H9 (cell line): ENCODE measurements around the gene SH3TC1. TPM values are rescaled to one million over a fixed set of nuclear protein-coding genes. Genes with fewer than 3 reads are reported as not detected.

Experiments
- DNase-seq: peaks from one replicate; pipeline ENCODE4 v3.0.0-alpha.2; 2017
- H2AFZ ChIP-seq: one replicate; pipeline ENCODE4 v1.6.1; 2013; ENCODE audit warnings: mild to moderate bottlenecking, low read length, control low read depth, moderate library complexity
- H2AK5ac ChIP-seq: 2 replicates; pipeline ENCODE4 v1.6.1; 2013; ENCODE audit warnings: low read length, control low read depth, mixed read lengths; ENCODE audit not compliant: insufficient read length
- H2BK120ac ChIP-seq: one replicate; pipeline ENCODE4 v1.6.1; 2013; ENCODE audit warnings: low read depth, mild to moderate bottlenecking, low read length, control low read depth, inconsistent platforms; ENCODE audit not compliant: poor library complexity, severe bottlenecking
- H2BK12ac ChIP-seq: 2 replicates; pipeline ENCODE4 v1.6.1; 2013; ENCODE audit warnings: low read length, control low read depth, mixed read lengths, low read depth; ENCODE audit not compliant: insufficient read length
- H2BK15ac ChIP-seq: 2 replicates; pipeline ENCODE4 v1.6.1; 2013; ENCODE audit warnings: low read depth, low read length, control low read depth
- H2BK20ac ChIP-seq: one replicate; pipeline ENCODE4 v1.6.1; 2013; ENCODE audit warnings: low read depth, mild to moderate bottlenecking, low read length, control low read depth, inconsistent platforms; ENCODE audit not compliant: poor library complexity, severe bottlenecking
- H2BK5ac ChIP-seq: 2 replicates; pipeline ENCODE4 v1.6.1; 2013; ENCODE audit warnings: low read length, control low read depth, mixed read lengths; ENCODE audit not compliant: insufficient read length
- H3K14ac ChIP-seq: 2 replicates; pipeline ENCODE4 v1.6.1; 2013; ENCODE audit warnings: low read length, control low read depth; ENCODE audit not compliant: insufficient read depth
- H3K18ac ChIP-seq: 2 replicates; pipeline ENCODE4 v1.6.1; 2013; ENCODE audit warnings: low read depth, mild to moderate bottlenecking, mixed read lengths, low read length, control low read depth; ENCODE audit not compliant: insufficient read length
- H3K23ac ChIP-seq: 2 replicates; pipeline ENCODE4 v1.6.1; 2013; ENCODE audit warnings: low read length, control low read depth, mixed read lengths, low read depth; ENCODE audit not compliant: insufficient read length
- H3K23me2 ChIP-seq: 2 replicates; pipeline ENCODE4 v1.6.1; 2013; ENCODE audit warnings: low read depth, mild to moderate bottlenecking, mixed read lengths, low read length, control low read depth; ENCODE audit not compliant: insufficient read length, poor library complexity, severe bottlenecking
- H3K27ac ChIP-seq: 2 replicates; pipeline ENCODE4 v1.5.1; 2013; ENCODE audit warnings: low read length, control low read depth, mixed read lengths, low read depth; ENCODE audit not compliant: insufficient read length
- H3K27me3 ChIP-seq: 2 replicates; pipeline ENCODE4 v1.6.1; 2013; ENCODE audit warnings: low read length, control low read depth, inconsistent platforms; ENCODE audit not compliant: insufficient read depth
- H3K4ac ChIP-seq: 2 replicates; pipeline ENCODE4 v1.6.1; 2013; ENCODE audit warnings: low read depth, mild to moderate bottlenecking, control low read depth, inconsistent platforms, low read length, moderate library complexity
- H3K4me1 ChIP-seq: 2 replicates; pipeline ENCODE4 v1.6.1; 2013; ENCODE audit warnings: low read length, control low read depth, inconsistent platforms; ENCODE audit not compliant: insufficient read depth
- H3K4me2 ChIP-seq: 2 replicates; pipeline ENCODE4 v1.6.1; 2013; ENCODE audit warnings: low read length, control low read depth, mixed read lengths; ENCODE audit not compliant: insufficient read length, insufficient read depth
- H3K56ac ChIP-seq: 2 replicates; pipeline ENCODE4 v1.6.1; 2013; ENCODE audit warnings: low read depth, mild to moderate bottlenecking, mixed read lengths, low read length, control low read depth; ENCODE audit not compliant: insufficient read length
- H3K79me1 ChIP-seq: 2 replicates; pipeline ENCODE4 v1.6.1; 2013; ENCODE audit warnings: low read depth, mild to moderate bottlenecking, moderate library complexity, low read length, control low read depth, inconsistent platforms; ENCODE audit not compliant: insufficient read depth, poor library complexity, severe bottlenecking
- H3K79me2 ChIP-seq: 2 replicates; pipeline ENCODE4 v1.6.1; 2013; ENCODE audit warnings: low read length, control low read depth, inconsistent platforms; ENCODE audit not compliant: insufficient read depth
- H3K9ac ChIP-seq: 2 replicates; pipeline ENCODE4 v1.6.1; 2013; ENCODE audit warnings: low read length, control low read depth, mixed read lengths; ENCODE audit not compliant: insufficient read length; ENCODE audit errors: extremely low read depth
- H3K9me3 ChIP-seq: one replicate; pipeline ENCODE4 v1.6.1; 2013; ENCODE audit warnings: low read depth, low read length, inconsistent platforms; ENCODE audit not compliant: control insufficient read depth
- H3T11ph ChIP-seq: one replicate; pipeline ENCODE4 v1.6.1; 2013; ENCODE audit warnings: mild to moderate bottlenecking, low read length, control low read depth, inconsistent platforms
- H4K20me1 ChIP-seq: one replicate; pipeline ENCODE4 v1.6.1; 2013; ENCODE audit not compliant: control insufficient read depth, insufficient read length, insufficient read depth
- H4K5ac ChIP-seq: 2 replicates; pipeline ENCODE4 v1.6.1; 2013; ENCODE audit warnings: low read depth, mild to moderate bottlenecking, mixed read lengths, low read length, control low read depth; ENCODE audit not compliant: insufficient read length
- H4K8ac ChIP-seq: replicated peaks from 2 replicates; pipeline ENCODE4 v1.6.1; 2013; ENCODE audit warnings: low read length, control low read depth, mixed read lengths, low read depth; ENCODE audit not compliant: insufficient read length
- H4K91ac ChIP-seq: 2 replicates; pipeline ENCODE4 v1.6.1; 2013; ENCODE audit warnings: low read depth, mild to moderate bottlenecking, moderate library complexity, mixed read lengths, low read length, control low read depth; ENCODE audit not compliant: insufficient read length
- H3K27ac Mint-ChIP-seq, 3 experiments: 2 replicates in 2 of 3; 3 replicates in 1 of 3; pipeline ENCODE4 v1.8.0; 2020 to 2021; ENCODE audit warnings: mixed read lengths in 3 of 3, mild to moderate bottlenecking in 1 of 3, moderate library complexity in 1 of 3
- H3K27me3 Mint-ChIP-seq: 2 replicates; pipeline ENCODE4 v1.8.0; 2021; ENCODE audit warnings: low read depth, mild to moderate bottlenecking, moderate library complexity, mixed read lengths
- H3K36me3 Mint-ChIP-seq, 3 experiments: 2 replicates in 2 of 3; 3 replicates in 1 of 3; pipeline ENCODE4 v1.8.0; 2020 to 2021; ENCODE audit warnings: low read depth in 3 of 3, mixed read lengths in 3 of 3; ENCODE audit not compliant: insufficient read depth in 1 of 3
- H3K4me1 Mint-ChIP-seq, 2 experiments: 2 replicates each; pipeline ENCODE4 v1.8.0; 2020; ENCODE audit warnings: mixed read lengths in 2 of 2
- H3K4me3 Mint-ChIP-seq, 2 experiments: 2 replicates in 1 of 2; 3 replicates in 1 of 2; pipeline ENCODE4 v1.8.0; 2020 to 2021; ENCODE audit warnings: mild to moderate bottlenecking in 2 of 2, mixed read lengths in 2 of 2, moderate library complexity in 1 of 2
- H3K9me3 Mint-ChIP-seq, 2 experiments: 2 replicates in 1 of 2; 3 replicates in 1 of 2; pipeline ENCODE4 v1.8.0; 2020; ENCODE audit warnings: mild to moderate bottlenecking in 2 of 2, mixed read lengths in 2 of 2, moderate library complexity in 1 of 2
- WGBS: extraction: QIAGEN DNeasy Blood & Tissue Kit; methylation state at CpG from one replicate; pipeline ENCODE4 v1.1.7; 2013; ENCODE audit warnings: missing lambda C conversion rate, low lambda C conversion rate, mixed read lengths; ENCODE audit not compliant: insufficient read length; ENCODE audit errors: extremely low coverage; 5-methylcytosine and 5-hydroxymethylcytosine counted together
- total RNA-seq: library from RNA; stranded (reverse); gene quantifications from 2 replicates; pipeline ENCODE4 v1.2.1, GENCODE V29; 2021
- TF ChIP-seq, protein P1 (sequence below): fragments of 200-600 bp; sonication (generic); conservative IDR thresholded peaks from 3 replicates; pipeline ENCODE4 v1.8.0; 2021; ENCODE audit warnings: antibody characterized with exemption, mild to moderate bottlenecking

SH3TC1 gene
- total RNA-seq, 1 experiment from 2014 or later, result 0.74 TPM

DNA sequence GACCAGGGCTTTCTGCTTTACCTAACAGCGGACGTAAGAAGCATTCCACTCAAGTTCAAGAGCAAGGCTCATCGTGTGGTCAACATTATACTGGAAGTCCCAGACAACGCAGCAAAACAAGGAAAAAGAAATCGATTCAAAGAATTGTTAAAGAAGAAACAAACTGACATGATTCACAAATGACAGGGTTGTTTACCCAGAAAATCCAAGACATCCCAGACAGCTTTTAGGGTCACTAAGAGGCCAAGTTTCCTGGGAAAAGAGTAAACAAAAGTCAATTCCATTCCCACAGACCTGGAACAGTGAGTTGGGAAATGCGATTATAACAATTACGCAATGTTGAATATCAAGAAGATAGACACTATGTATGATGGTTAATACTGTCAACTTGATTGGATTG lies 49.0 kb downstream of the SH3TC1 start:
- Histone ChIP-seq H3K4me2 (no peak overlapping the region), H2BK12ac (no peak overlapping the region), H3K27me3 (no peaks in the 10 kb centered on the region), H2BK5ac (no peak overlapping the region), H4K5ac (no peak overlapping the region), H3K27ac (no peak overlapping the region), H4K91ac (no peak overlapping the region), H3K56ac (no peak overlapping the region), H3K23ac (no peak overlapping the region), H2BK15ac (no peak overlapping the region), H3K79me2 (no peaks in the 10 kb centered on the region), H2BK20ac (no peak overlapping the region), H2AK5ac (no peak overlapping the region), H3K4ac (no peak overlapping the region), H3K23me2 (no peaks in the 10 kb centered on the region), H3K18ac (no peak overlapping the region), H4K20me1 (no peaks in the 10 kb centered on the region), H4K8ac (no peak overlapping the region), H3K4me1 (no peaks in the 10 kb centered on the region), H3K9ac (no peak overlapping the region), H3T11ph (no peak overlapping the region), H3K9me3 (no peaks in the 10 kb centered on the region), H2BK120ac (no peak overlapping the region), H3K79me1 (no peaks in the 10 kb centered on the region), H2AFZ (no peak overlapping the region), H3K14ac (no peak overlapping the region)
- Mint-ChIP-seq H3K9me3 (no peaks in the 10 kb centered on the region), H3K36me3 (no peaks in the 10 kb centered on the region; a peak in 1 of 7 replicates), H3K27me3 (0 out of 2 replicates have a peak, but pooled peaks cover 1% of the 10 kb centered on the region), H3K4me1 (0 out of 4 replicates have a peak, but pooled peaks cover 0 to 3% of the 10 kb centered on the region in 2 experiments), H3K4me3 (no peak overlapping the region), H3K27ac (no peak overlapping the region)
- no CpG with 5 or more reads among the region's 7 CpGs for whole genome bisulfite sequencing
- TF ChIP-seq, protein P1, sequence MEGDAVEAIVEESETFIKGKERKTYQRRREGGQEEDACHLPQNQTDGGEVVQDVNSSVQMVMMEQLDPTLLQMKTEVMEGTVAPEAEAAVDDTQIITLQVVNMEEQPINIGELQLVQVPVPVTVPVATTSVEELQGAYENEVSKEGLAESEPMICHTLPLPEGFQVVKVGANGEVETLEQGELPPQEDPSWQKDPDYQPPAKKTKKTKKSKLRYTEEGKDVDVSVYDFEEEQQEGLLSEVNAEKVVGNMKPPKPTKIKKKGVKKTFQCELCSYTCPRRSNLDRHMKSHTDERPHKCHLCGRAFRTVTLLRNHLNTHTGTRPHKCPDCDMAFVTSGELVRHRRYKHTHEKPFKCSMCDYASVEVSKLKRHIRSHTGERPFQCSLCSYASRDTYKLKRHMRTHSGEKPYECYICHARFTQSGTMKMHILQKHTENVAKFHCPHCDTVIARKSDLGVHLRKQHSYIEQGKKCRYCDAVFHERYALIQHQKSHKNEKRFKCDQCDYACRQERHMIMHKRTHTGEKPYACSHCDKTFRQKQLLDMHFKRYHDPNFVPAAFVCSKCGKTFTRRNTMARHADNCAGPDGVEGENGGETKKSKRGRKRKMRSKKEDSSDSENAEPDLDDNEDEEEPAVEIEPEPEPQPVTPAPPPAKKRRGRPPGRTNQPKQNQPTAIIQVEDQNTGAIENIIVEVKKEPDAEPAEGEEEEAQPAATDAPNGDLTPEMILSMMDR, result no peak
- no peak for DNase-seq
